C4-2B (cell line): ENCODE measurements around the gene SSU72.

Source experiments
- ZFX ChIP-seq: fragments of 450-650 bp; IDR thresholded peaks from 2 replicates; pipeline ENCODE4 v1.6.1; 2017
- TF ChIP-seq, protein P1 (sequence below): fragments of 450-650 bp; conservative IDR thresholded peaks from 2 replicates; pipeline ENCODE4 v1.5.1; 2017; ENCODE audit warnings: mild to moderate bottlenecking

GRCh38 chr1:1562556-1563195 is 12.0 kb downstream of the SSU72 start:
- TF ChIP-seq, protein P1, sequence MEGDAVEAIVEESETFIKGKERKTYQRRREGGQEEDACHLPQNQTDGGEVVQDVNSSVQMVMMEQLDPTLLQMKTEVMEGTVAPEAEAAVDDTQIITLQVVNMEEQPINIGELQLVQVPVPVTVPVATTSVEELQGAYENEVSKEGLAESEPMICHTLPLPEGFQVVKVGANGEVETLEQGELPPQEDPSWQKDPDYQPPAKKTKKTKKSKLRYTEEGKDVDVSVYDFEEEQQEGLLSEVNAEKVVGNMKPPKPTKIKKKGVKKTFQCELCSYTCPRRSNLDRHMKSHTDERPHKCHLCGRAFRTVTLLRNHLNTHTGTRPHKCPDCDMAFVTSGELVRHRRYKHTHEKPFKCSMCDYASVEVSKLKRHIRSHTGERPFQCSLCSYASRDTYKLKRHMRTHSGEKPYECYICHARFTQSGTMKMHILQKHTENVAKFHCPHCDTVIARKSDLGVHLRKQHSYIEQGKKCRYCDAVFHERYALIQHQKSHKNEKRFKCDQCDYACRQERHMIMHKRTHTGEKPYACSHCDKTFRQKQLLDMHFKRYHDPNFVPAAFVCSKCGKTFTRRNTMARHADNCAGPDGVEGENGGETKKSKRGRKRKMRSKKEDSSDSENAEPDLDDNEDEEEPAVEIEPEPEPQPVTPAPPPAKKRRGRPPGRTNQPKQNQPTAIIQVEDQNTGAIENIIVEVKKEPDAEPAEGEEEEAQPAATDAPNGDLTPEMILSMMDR = no peak
- TF ChIP-seq ZFX = no peak
